ENCODE measurements around the gene HECTD3. TPM values are rescaled to one million over a fixed set of nuclear protein-coding genes. Genes with fewer than 3 reads are reported as not detected.
A peak's percentile ranks its signal among the peaks of the same experiment; 100 is the strongest.

Gene HECTD3
- total and polyA plus RNA-seq, 2 of the 4 experiments (the other 2 are of a cell fraction), result 12.2 to 39.5 TPM

DNA sequence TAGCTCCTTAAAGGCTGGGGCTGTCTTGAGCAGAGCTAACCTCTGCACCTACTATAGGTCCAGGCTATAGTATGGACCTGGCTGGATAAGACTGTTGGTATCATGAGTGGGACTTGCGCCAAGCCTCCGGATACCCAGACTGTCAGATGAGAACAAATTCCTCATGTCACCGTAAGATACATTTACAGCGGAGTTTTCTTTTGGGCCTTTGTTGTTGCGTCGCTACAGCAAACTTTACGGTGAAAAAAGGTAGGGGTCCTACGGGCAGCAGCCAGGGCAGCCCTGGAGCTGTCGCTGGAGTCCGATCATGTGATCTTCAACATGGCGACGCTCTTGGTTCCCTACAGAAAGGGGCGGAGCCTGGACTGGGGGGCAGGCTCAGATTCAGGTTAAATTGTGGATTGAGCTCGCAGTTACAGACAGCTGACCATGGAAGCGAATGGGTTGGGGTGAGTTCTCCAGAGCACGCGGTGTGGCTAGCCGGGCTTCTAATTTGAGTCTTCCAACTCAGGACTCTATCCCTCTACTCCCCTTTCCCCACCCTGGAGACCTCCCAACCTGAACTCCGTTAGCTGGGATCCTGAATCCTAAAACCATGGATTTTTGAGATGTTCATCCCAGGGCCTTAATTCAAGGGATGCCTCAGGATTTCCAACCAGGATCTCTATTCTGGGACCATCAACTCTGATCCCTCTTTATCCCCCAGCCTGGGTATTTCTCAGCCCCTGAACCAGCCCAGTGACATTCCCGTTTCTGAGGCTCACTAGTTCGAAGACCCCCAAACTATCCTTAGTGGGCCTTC lies 914 bp upstream of the HECTD3 start, which contains the start of gene UROD:
UROD (plus strand) TSS at position 418 of the 802 bp plus-strand sequence; CDS start at position 430, 12 bp downstream.
- Histone ChIP-seq H3K9me3 (ENCODE audit: control insufficient read depth, insufficient read depth, low read length) (no peaks in the 10 kb centered on the region), H4K5ac (ENCODE audit: low read depth, low read length) (peak within 1 kb of the TSS; percentile 91), H2BK5ac (ENCODE audit: low read depth, low read length, poor library complexity, severe bottlenecking) (peak within 1 kb of the TSS; percentile 77), H2BK20ac (ENCODE audit: low read depth, low read length) (peak within 1 kb of the TSS; percentile 83), H3K27ac (ENCODE audit: insufficient read depth, low read length) (peak within 1 kb of the TSS; percentile 53), H2AFZ (replicated peaks; ENCODE audit: low read length, poor library complexity) (peak within 1 kb of the TSS; percentile 85), H4K91ac (ENCODE audit: insufficient read depth, low read depth, low read length) (peak within 1 kb of the TSS; percentile 59), H3K4me3 (ENCODE audit: insufficient read depth, low read depth, low read length) (peak within 1 kb of the TSS; percentile 82), H2BK120ac (ENCODE audit: low read depth, low read length) (peak within 1 kb of the TSS; percentile 84), H3K4me1 (ENCODE audit: control insufficient read depth, insufficient read depth, low read length) (peaks cover 12% of the 10 kb centered on the region), H3K4me2 (ENCODE audit: low read depth, low read length) (peak within 1 kb of the TSS; percentile 89), H3K79me1 (ENCODE audit: low read depth in 1 of 2, low read length in 2 of 2) (peaks cover 25 to 63% of the 10 kb centered on the region in 2 experiments), H3K14ac (replicated peaks; ENCODE audit: low read depth, low read length) (peak within 1 kb of the TSS; percentile 85), H2AK9ac (replicated peaks; ENCODE audit: low read depth, low read length, poor library complexity) (peak within 1 kb of the TSS; percentile 91), H3K4ac (ENCODE audit: low read depth, low read length) (peak within 1 kb of the TSS; percentile 83), H3K9ac (ENCODE audit: low read depth, low read length) (peak within 1 kb of the TSS; percentile 74), H3K23ac (ENCODE audit: low read depth, low read length) (peak within 1 kb of the TSS; percentile 75), H2AK5ac (ENCODE audit: low read depth, low read length) (peak within 1 kb of the TSS; percentile 55), H2BK15ac (ENCODE audit: low read depth, low read length) (peak within 1 kb of the TSS; percentile 89; the same call in 2 of the 3 replicates), H3K36me3 (ENCODE audit: control insufficient read depth, insufficient read depth, low read length) (peaks cover 35% of the 10 kb centered on the region), H3K18ac (ENCODE audit: low read depth, low read length) (peak within 1 kb of the TSS; percentile 66), H3K56ac (ENCODE audit: extremely low read depth, insufficient read depth, low read length) (peak within 1 kb of the TSS; percentile 74), H4K20me1 (ENCODE audit: insufficient read depth, low read length) (peaks cover 9% of the 10 kb centered on the region; the same call in 1 of the 2 replicates), H3K27me3 (ENCODE audit: control insufficient read depth, insufficient read depth, low read length) (no peaks in the 10 kb centered on the region), H3K9me1 (ENCODE audit: insufficient read depth, low read length) (peaks cover 13% of the 10 kb centered on the region), H4K8ac (ENCODE audit: low read depth in 2 of 2, low read length in 2 of 2) (peak within 1 kb of the TSS; percentile 93 to 99)
- ChIA-PET CTCF (interaction anchor here (1.2 to 2.2 kb wide), 3 partner anchors 212 to 291 kb away, joined by 4 to 7 read pairs (median 7); partner anchors contain the start of gene PLK3), POLR2A (ENCODE audit: unreplicated experiment) (interaction anchor here (1.0 to 1.9 kb wide), 3 partner anchors 192 to 291 kb away, joined by 3 to 6 read pairs (median 6); partner anchors contain the start of gene RPS8)
- peak; percentile 83 for ATAC-seq (ENCODE audit: low read depth)
- intact Hi-C loops (cut with micrococcal nuclease) (loop anchor here (1.0 to 5.0 kb wide), 5 partner anchors 176 to 560 kb away; partner anchors contain the start of genes MUTYH, RNU5D-1 and TOE1), dilution Hi-C loops (cut with HindIII; ENCODE audit: low sequenced_read_pairs, unreplicated experiment) (no loop called here), in situ Hi-C loops (cut with MboI; ENCODE audit: low sequenced_read_pairs) (loop anchor here (5.0 kb wide), 3 partner anchors 290 to 555 kb away; partner anchors contain the start of gene TESK2)
- peak; percentile 96 for DNase-seq
- WGBS, 2 experiments (ENCODE audit: extremely low coverage in 2 of 2, insufficient read length in 1 of 2), result 0% methylated on average over 9 of the region's 21 CpGs; no CpG with 5 or more reads in 1 of the 2 experiments
- no TSS peak for BruUV-seq (replicated peaks)
- TF ChIP-seq FOS (IDR thresholded peaks at IDR 0.05; ENCODE audit: low read depth, low read length), result no peak
- TF ChIP-seq BHLHE40 (IDR thresholded peaks at IDR 0.05; ENCODE audit: low read depth, low read length), result no peak
- no peak for TF ChIP-seq CEBPB (IDR thresholded peaks at IDR 0.05; ENCODE audit: low read depth, low read length)
- peak; percentile 41; the same call in 1 of the 2 replicates for TF ChIP-seq MAFK (IDR thresholded peaks at IDR 0.05; ENCODE audit: low read depth, low read length)
- peak; percentile 19 for TF ChIP-seq RCOR1 (IDR thresholded peaks at IDR 0.05; ENCODE audit: insufficient replicate concordance, low read length)
- TF ChIP-seq CHD1 (IDR thresholded peaks at IDR 0.05; ENCODE audit: low read depth, low read length), result no peak
- peak; percentile 67; the same call in 1 of the 2 replicates for TF ChIP-seq MAZ (IDR thresholded peaks at IDR 0.05; ENCODE audit: borderline replicate concordance, low read depth, low read length)
- peak; percentile 69; the same call in 1 of the 2 replicates for TF ChIP-seq MXI1 (IDR thresholded peaks at IDR 0.05; ENCODE audit: borderline replicate concordance, low read depth, low read length)
- TF ChIP-seq CTCF (conservative IDR thresholded peaks at IDR 0.05; ENCODE audit: low read depth, low read length), result no peak
- peak; percentile 20 for TF ChIP-seq RAD21 (IDR thresholded peaks at IDR 0.05; ENCODE audit: low read length)
- TF ChIP-seq, protein P1, sequence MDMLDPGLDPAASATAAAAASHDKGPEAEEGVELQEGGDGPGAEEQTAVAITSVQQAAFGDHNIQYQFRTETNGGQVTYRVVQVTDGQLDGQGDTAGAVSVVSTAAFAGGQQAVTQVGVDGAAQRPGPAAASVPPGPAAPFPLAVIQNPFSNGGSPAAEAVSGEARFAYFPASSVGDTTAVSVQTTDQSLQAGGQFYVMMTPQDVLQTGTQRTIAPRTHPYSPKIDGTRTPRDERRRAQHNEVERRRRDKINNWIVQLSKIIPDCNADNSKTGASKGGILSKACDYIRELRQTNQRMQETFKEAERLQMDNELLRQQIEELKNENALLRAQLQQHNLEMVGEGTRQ (IDR thresholded peaks at IDR 0.05; ENCODE audit: low read depth, low read length), result peak; percentile 94
- no peak for TF ChIP-seq RFX5 (IDR thresholded peaks at IDR 0.05; ENCODE audit: low read depth, low read length)
- peak; percentile 6; the same call in 1 of the 2 replicates for TF ChIP-seq SMC3 (IDR thresholded peaks at IDR 0.05; ENCODE audit: low read depth, low read length)
- no peak for TF ChIP-seq NFE2L2 (IDR thresholded peaks at IDR 0.05; ENCODE audit: low read depth, low read length)

All from IMR-90 (cell line).